GM12801 (cell line): ENCODE data around the gene DGCR8.

Source experiments
- CTCF ChIP-seq: IDR thresholded peaks from one replicate; pipeline ENCODE4 v1.5.1; 2011; ENCODE audit warnings: control low read depth; ENCODE audit not compliant: insufficient read length; ENCODE audit errors: extremely low read depth

DGCR8 gene

GRCh38 chr22:20080776-20081654 lies 974 bp downstream of the DGCR8 start:
- TF ChIP-seq CTCF = no peak

GRCh38 chr22:20083157-20083890 lies 3.3 kb downstream of the DGCR8 start:
- no peak for TF ChIP-seq CTCF

GRCh38 chr22:20083891-20084546 lies 4.0 kb downstream of the DGCR8 start:
- no peak for TF ChIP-seq CTCF

GRCh38 chr22:20084547-20085413 lies 4.7 kb downstream of the DGCR8 start:
- no peak for TF ChIP-seq CTCF

- TF ChIP-seq CTCF = no peak
Measured at GRCh38 chr22:20085651-20086050, 5.6 kb downstream of the DGCR8 start.

- no peak for TF ChIP-seq CTCF
Measured at GRCh38 chr22:20086101-20086599, 6.1 kb downstream of the DGCR8 start.
